ENCODE data around the gene CDHR4. TPM values are rescaled to one million over a fixed set of nuclear protein-coding genes. Genes with fewer than 3 reads are reported as not detected.
A peak's percentile ranks its signal among the peaks of the same experiment; 100 is the strongest.

CDHR4 gene
- total and polyA plus RNA-seq, 2 of the 8 experiments (the other 6 are each of a cell fraction or from before 2014, with no cell fraction given) = 0.50 to 0.60 TPM

GRCh38 chr3:49794926-49795905 is 4.5 kb downstream of the CDHR4 start:
- no peak overlapping the region for H2BK120ac ChIP-seq (replicated peaks; ENCODE audit: low read depth, low read length)
- H3K27me3 ChIP-seq (replicated peaks in 1 of 4; ENCODE audit: control insufficient read depth in 3 of 4, extremely low read depth in 1 of 4, insufficient read depth in 3 of 4, low read length in 3 of 4) = peaks cover 0 to 2% (median 0%) of the 10 kb centered on the region in 4 experiments; a peak in 2 of 7 replicates
- peaks cover 0 to 2% of the 10 kb centered on the region in 2 experiments for H4K20me1 ChIP-seq (replicated peaks in 1 of 2; ENCODE audit: control insufficient read depth in 1 of 2, insufficient read depth in 2 of 2, low read length in 2 of 2)
- no peak for FAIRE-seq
- H3K14ac ChIP-seq (ENCODE audit: insufficient read length) = no peak overlapping the region
- H3K36me3 ChIP-seq (ENCODE audit: control insufficient read depth in 2 of 4, insufficient read depth in 4 of 4, low read length in 3 of 4) = no peaks in the 10 kb centered on the region
- H4K8ac ChIP-seq (ENCODE audit: extremely low read depth, insufficient read depth, low read length) = no peak overlapping the region
- H4K91ac ChIP-seq (replicated peaks; ENCODE audit: insufficient read length, low read length) = peak overlapping the region; percentile 32
- no peak overlapping the region for H2BK5ac ChIP-seq (ENCODE audit: low read depth, low read length)
- H2BK15ac ChIP-seq (ENCODE audit: low read length) = no peak overlapping the region
- no peak overlapping the region for H3K4me2 ChIP-seq (ENCODE audit: insufficient read depth in 1 of 2, low read depth in 2 of 2, low read length in 2 of 2)
- H3K79me1 ChIP-seq (ENCODE audit: low read depth, low read length) = no peaks in the 10 kb centered on the region
- H2AFZ ChIP-seq (ENCODE audit: low read length) = no peak overlapping the region
- no peak overlapping the region for H3K4me3 ChIP-seq (ENCODE audit: extremely low read depth in 1 of 4, insufficient read depth in 2 of 4, low read depth in 3 of 4, low read length in 4 of 4)
- no peak overlapping the region for H3K18ac ChIP-seq (ENCODE audit: extremely low read depth, low read length)
- H3K23me2 ChIP-seq (ENCODE audit: low read depth, low read length) = no peaks in the 10 kb centered on the region
- CTCF ChIA-PET (ENCODE audit: partially characterized antibody) = interaction anchor here (0.8 to 1.9 kb wide), 5 partner anchors 9 to 94 kb away, joined by 4 to 8 read pairs (median 6); partner anchors contain the start of genes INKA1 and IP6K1
- no peak overlapping the region for H3K27ac ChIP-seq (ENCODE audit: low read depth, low read length)
- H3K23ac ChIP-seq (ENCODE audit: insufficient read length) = no peak overlapping the region
- no peaks in the 10 kb centered on the region for H3K79me2 ChIP-seq (ENCODE audit: control insufficient read depth in 1 of 2, insufficient read depth in 2 of 2, low read length in 2 of 2)
- no peak for TF ChIP-seq SAP30 (IDR thresholded peaks at IDR 0.05; ENCODE audit: insufficient read depth, insufficient replicate concordance, low read length)
- H3K9me3 ChIP-seq (ENCODE audit: insufficient read depth in 2 of 2, low read depth in 1 of 2, low read length in 1 of 2) = no peaks in the 10 kb centered on the region
- no peak for DNase-seq (ENCODE audit: low read depth in 1 of 2, low spot score in 2 of 2)
- H3K9ac ChIP-seq (replicated peaks in 1 of 4; ENCODE audit: extremely low read depth in 1 of 4, low read depth in 3 of 4, low read length in 3 of 4) = no peak overlapping the region
- H4K5ac ChIP-seq (ENCODE audit: insufficient read length, low read depth, low read length) = no peak overlapping the region
- H3K4me1 ChIP-seq (replicated peaks in 1 of 4; ENCODE audit: control insufficient read depth in 3 of 4, insufficient read depth in 4 of 4, low read length in 3 of 4) = no peaks in the 10 kb centered on the region
- WGBS, 2 experiments (ENCODE audit: extremely low coverage in 1 of 2, insufficient coverage in 1 of 2, insufficient read length in 1 of 2, insufficient replicate concordance in 2 of 2, low coverage in 1 of 2, low lambda C conversion rate in 2 of 2, missing lambda C conversion rate in 1 of 2) = 94% methylated on average over 24 of the region's 24 CpGs; no CpG with 5 or more reads in 1 of the 2 experiments
- no peak overlapping the region for H2BK20ac ChIP-seq (ENCODE audit: low read length)
- POLR2A ChIA-PET (ENCODE audit: partially characterized antibody) = interaction anchor here (0.8 to 1.4 kb wide), 5 partner anchors 10 to 83 kb away, joined by 3 to 4 read pairs (median 3); no protein-coding TSS in a partner anchor
- no peak overlapping the region for H3K4ac ChIP-seq (replicated peaks; ENCODE audit: insufficient read length, low read depth, low read length)
- H3K56ac ChIP-seq (replicated peaks; ENCODE audit: insufficient read length, low read depth, low read length) = no peak overlapping the region
- no peak overlapping the region for H2AK5ac ChIP-seq (ENCODE audit: low read depth, low read length)
- H2BK12ac ChIP-seq (ENCODE audit: low read depth, low read length) = 0 out of 2 replicates have a peak overlapping the region, but pooled peaks have one; percentile 39
